HAP-1 (cell line): ENCODE results near the gene ALOX15B.

Experiments
- DNase-seq, 2 experiments: peaks; one replicate each; pipeline ENCODE4 v3.0.0-alpha.2; 2016 to 2020; ENCODE audit warnings: low spot score in 2 of 2
- H3K27me3 ChIP-seq: fragments of 250-450 bp; sonication (Bioruptor Pico); 2 replicates; pipeline ENCODE4 v1.5.1; 2020; ENCODE audit warnings: low read depth, mild to moderate bottlenecking, moderate library complexity
- H3K36me3 ChIP-seq: fragments of 250-450 bp; sonication (Bioruptor Pico); replicated peaks from 2 replicates; pipeline ENCODE4 v1.5.1; 2020; ENCODE audit warnings: mild to moderate bottlenecking
- H3K4me1 ChIP-seq: fragments of 250-450 bp; sonication (Bioruptor Pico); 2 replicates; pipeline ENCODE4 v1.5.1; 2020; ENCODE audit warnings: mild to moderate bottlenecking
- H3K4me3 ChIP-seq: fragments of 250-450 bp; sonication (Bioruptor Pico); 2 replicates; pipeline ENCODE4 v1.5.1; 2020; ENCODE audit warnings: mild to moderate bottlenecking, moderate library complexity
- H3K9me3 ChIP-seq: fragments of 250-450 bp; sonication (Bioruptor Pico); 2 replicates; pipeline ENCODE4 v1.5.1; 2020; ENCODE audit warnings: mild to moderate bottlenecking, moderate library complexity
- in situ Hi-C: fragments of 300-500 bp; cut with MboI; formaldehyde crosslinking; loops from 3 replicates; pipeline ENCODE4 v1.14.3; 2020; ENCODE audit warnings: low sequenced_read_pairs, inconsistent platforms, mixed read lengths

ALOX15B gene

GRCh38 chr17:8005357-8005756, 33.5 kb upstream of the ALOX15B start:
- Histone ChIP-seq H3K27me3 (no peaks in the 10 kb centered on the region), H3K9me3 (no peaks in the 10 kb centered on the region), H3K36me3 (no peaks in the 10 kb centered on the region), H3K4me3 (no peak overlapping the region), H3K4me1 (no peaks in the 10 kb centered on the region)
- in situ Hi-C loops, result no loop called here
- DNase-seq, result no peak

DNA sequence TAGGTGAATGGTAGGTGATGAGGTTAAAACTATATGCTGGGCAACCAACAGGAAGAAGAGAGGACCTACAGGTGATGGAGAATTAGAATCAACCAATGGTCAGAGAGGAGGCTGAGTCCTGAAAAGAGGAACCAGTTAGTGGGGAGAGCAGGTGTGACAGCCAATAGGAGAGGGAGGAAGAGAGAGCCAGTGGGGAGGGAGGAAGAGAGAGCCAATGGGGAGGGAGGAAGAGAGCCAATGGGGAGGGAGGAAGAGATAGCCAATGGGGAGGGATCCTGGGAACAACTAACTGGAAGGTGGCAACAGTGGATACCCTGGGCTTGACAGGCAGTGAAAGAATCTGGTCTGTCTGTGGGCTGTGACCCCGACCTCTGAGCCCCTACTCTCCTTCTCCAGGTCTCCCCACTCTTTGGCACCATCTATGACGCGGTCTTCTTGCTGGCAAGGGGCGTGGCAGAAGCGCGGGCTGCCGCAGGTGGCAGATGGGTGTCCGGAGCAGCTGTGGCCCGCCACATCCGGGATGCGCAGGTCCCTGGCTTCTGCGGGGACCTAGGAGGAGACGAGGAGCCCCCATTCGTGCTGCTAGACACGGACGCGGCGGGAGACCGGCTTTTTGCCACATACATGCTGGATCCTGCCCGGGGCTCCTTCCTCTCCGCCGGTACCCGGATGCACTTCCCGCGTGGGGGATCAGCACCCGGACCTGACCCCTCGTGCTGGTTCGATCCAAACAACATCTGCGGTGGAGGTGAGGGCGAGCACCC, 32.7 kb upstream of the ALOX15B start:
- no peaks in the 10 kb centered on the region for H3K36me3 ChIP-seq
- H3K4me1 ChIP-seq, result no peaks in the 10 kb centered on the region
- DNase-seq, result no peak
- H3K27me3 ChIP-seq, result no peaks in the 10 kb centered on the region
- H3K9me3 ChIP-seq, result no peaks in the 10 kb centered on the region
- in situ Hi-C loops, result no loop called here
- H3K4me3 ChIP-seq, result no peak overlapping the region

DNA sequence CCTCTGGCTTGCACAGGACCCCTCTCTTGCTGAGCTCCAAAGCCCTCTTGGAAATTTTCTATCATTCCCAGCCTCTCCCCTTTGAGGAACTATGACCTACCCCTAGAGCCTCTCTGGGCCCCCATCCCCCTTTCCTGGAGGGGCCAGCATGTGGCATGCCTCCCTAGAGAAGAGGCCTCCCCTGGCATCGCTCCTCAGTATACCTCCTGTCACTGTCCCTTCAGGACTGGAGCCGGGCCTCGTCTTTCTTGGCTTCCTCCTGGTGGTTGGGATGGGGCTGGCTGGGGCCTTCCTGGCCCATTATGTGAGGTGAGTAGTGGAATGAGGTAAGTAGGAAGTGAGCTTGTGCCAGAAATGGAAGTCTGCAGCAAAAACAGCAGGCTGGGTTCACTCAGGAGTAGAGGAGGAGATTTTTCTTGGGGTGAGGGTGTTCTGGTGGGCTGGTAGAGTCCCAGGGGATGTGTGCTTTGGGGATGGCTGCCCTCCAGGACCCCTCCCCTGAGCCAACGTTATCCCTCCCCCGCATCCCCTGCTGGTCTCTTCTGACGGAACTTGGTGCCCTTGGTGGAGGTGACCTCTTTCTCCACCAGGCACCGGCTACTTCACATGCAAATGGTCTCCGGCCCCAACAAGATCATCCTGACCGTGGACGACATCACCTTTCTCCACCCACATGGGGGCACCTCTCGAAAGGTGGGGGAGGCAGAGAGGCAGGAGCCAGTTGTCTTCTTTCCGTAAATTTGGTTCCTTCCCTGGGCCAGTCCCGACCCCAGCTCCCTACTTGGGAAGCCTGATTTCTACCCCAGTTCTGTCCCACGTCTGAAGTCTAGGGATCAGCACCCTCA, 31.8 kb upstream of the ALOX15B start:
- H3K27me3 ChIP-seq, result no peaks in the 10 kb centered on the region
- H3K4me3 ChIP-seq, result no peak overlapping the region
- DNase-seq, result no peak
- H3K4me1 ChIP-seq, result no peaks in the 10 kb centered on the region
- no peaks in the 10 kb centered on the region for H3K36me3 ChIP-seq
- no peaks in the 10 kb centered on the region for H3K9me3 ChIP-seq
- in situ Hi-C loops, result no loop called here

DNA sequence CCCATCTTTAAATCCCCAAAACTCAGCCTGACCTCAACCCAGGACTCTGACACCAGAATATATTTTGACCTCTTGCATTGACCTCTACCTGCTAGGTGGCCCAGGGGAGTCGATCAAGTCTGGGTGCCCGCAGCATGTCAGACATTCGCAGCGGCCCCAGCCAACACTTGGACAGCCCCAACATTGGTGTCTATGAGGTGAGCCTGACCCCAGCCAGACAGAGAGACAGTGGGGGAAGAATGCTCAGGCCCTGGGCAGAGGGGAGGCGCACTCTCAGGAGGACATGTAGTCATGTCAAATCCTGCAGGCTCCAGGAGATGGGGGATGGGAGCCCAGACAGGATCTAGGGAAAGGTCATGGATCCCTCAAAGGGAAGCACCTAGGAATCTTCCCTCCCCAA, 31.0 kb upstream of the ALOX15B start:
- Histone ChIP-seq H3K36me3 (no peaks in the 10 kb centered on the region), H3K9me3 (no peaks in the 10 kb centered on the region), H3K27me3 (no peaks in the 10 kb centered on the region), H3K4me3 (no peak overlapping the region), H3K4me1 (no peaks in the 10 kb centered on the region)
- in situ Hi-C loops, result no loop called here
- DNase-seq, result no peak

DNA sequence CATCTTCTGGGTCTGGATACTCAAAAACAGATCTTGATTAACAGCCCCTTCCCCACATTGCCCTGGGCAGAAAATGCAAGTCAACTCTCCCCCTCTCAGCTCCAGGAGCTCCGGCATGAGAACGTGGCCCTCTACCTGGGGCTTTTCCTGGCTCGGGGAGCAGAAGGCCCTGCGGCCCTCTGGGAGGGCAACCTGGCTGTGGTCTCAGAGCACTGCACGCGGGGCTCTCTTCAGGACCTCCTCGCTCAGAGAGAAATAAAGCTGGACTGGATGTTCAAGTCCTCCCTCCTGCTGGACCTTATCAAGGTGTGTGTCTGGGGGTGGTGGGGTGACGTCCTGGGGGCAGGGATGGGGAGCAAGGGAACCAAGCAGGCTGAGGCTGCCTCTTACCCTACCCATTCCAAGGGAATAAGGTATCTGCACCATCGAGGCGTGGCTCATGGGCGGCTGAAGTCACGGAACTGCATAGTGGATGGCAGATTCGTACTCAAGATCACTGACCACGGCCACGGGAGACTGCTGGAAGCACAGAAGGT, 26.7 kb upstream of the ALOX15B start:
- Histone ChIP-seq H3K9me3 (no peaks in the 10 kb centered on the region), H3K36me3 (no peaks in the 10 kb centered on the region), H3K4me3 (no peak overlapping the region), H3K4me1 (peaks cover 9% of the 10 kb centered on the region), H3K27me3 (no peaks in the 10 kb centered on the region)
- in situ Hi-C loops, result no loop called here
- DNase-seq, result no peak

DNA sequence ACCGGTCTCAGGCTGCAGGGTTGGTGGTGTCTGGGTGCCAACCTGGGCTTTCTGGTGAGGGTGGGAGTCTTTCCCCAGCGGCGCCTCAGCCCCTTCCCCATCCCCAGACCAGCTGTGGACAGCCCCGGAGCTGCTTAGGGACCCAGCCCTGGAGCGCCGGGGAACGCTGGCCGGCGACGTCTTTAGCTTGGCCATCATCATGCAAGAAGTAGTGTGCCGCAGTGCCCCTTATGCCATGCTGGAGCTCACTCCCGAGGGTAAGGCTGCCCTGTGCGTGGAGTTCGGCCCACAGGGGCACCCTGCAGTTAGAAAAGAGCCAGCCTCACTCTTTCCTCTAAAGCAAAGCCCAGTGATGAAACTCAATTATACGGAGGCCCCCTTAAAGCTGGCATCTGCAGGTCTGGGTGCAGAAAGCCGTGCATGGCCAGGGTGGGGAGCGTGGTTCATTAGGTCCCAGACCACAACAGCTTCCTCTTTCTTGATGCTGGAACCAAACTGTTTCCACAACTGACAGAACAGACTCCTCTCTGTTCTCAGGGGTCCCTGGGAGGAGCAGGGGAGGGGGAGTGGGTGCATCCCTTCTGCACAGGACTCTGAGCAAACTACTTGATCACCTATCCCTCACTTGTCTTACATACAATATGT, 25.7 kb upstream of the ALOX15B start:
- in situ Hi-C loops, result no loop called here
- Histone ChIP-seq H3K9me3 (no peaks in the 10 kb centered on the region), H3K36me3 (no peaks in the 10 kb centered on the region), H3K4me1 (peaks cover 9% of the 10 kb centered on the region), H3K27me3 (no peaks in the 10 kb centered on the region), H3K4me3 (no peak overlapping the region)
- no peak for DNase-seq

- H3K27me3 ChIP-seq, result no peaks in the 10 kb centered on the region
- H3K9me3 ChIP-seq, result no peaks in the 10 kb centered on the region
- no peak overlapping the region for H3K4me3 ChIP-seq
- in situ Hi-C loops, result no loop called here
- H3K36me3 ChIP-seq, result no peaks in the 10 kb centered on the region
- peaks cover 9% of the 10 kb centered on the region for H3K4me1 ChIP-seq
- DNase-seq, result no peak
These were observed 24.9 kb upstream of the ALOX15B start for GRCh38 chr17:8013731-8014557.

DNA sequence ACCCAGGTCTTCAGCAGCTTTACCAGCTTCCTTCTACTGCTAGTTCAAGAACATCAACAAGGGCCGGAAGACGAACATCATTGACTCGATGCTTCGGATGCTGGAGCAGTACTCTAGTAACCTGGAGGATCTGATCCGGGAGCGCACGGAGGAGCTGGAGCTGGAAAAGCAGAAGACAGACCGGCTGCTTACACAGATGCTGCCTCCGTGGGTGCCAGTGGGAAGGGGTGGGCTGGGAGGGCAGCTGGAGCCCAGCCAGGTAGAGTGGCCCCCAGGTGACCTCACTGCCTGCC, 24.4 kb upstream of the ALOX15B start:
- H3K27me3 ChIP-seq, result no peaks in the 10 kb centered on the region
- peaks cover 9% of the 10 kb centered on the region for H3K4me1 ChIP-seq
- H3K36me3 ChIP-seq, result no peaks in the 10 kb centered on the region
- in situ Hi-C loops, result no loop called here
- H3K9me3 ChIP-seq, result no peaks in the 10 kb centered on the region
- DNase-seq, result no peak
- no peak overlapping the region for H3K4me3 ChIP-seq

- in situ Hi-C loops, result no loop called here
- Histone ChIP-seq H3K9me3 (no peaks in the 10 kb centered on the region), H3K27me3 (no peaks in the 10 kb centered on the region), H3K4me3 (no peak overlapping the region; the same call in 1 of the 2 replicates), H3K36me3 (no peaks in the 10 kb centered on the region), H3K4me1 (peaks cover 9% of the 10 kb centered on the region)
- no peak for DNase-seq
These were observed 23.5 kb upstream of the ALOX15B start for GRCh38 chr17:8015236-8015956.

DNA sequence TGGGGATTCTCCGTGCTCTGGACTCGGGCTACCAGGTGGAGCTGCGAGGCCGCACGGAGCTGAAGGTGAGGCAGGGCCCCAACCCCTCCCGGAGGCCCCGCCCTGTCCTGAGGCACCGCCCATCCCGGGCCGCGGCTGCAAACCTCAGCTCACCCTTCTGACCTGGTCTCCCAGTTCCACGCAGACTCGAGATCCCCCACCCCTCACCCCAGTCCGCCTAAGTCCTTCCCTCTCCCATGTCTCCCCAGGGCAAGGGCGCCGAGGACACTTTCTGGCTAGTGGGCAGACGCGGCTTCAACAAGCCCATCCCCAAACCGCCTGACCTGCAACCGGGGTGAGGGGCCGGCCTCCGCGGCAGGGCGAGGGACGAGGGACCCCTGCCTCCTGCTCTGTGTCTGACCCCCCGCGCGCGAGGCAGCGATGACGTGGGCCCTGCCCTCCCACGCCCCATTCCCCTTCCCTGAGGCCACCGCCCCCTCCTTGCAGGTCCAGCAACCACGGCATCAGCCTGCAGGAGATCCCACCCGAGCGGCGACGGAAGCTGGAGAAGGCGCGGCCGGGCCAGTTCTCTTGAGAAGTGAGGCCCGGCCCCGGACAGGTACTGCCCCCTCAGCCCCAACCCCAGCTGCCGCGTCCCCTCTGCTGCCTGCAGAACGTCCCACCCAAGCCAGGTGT, 22.8 kb upstream of the ALOX15B start:
- in situ Hi-C loops, result no loop called here

GRCh38 chr17:8016632-8017424, 22.0 kb upstream of the ALOX15B start:
- Histone ChIP-seq H3K4me1 (peaks cover 9% of the 10 kb centered on the region), H3K4me3 (peak overlapping the region; percentile 25), H3K9me3 (no peaks in the 10 kb centered on the region), H3K27me3 (no peaks in the 10 kb centered on the region), H3K36me3 (no peaks in the 10 kb centered on the region)
- DNase-seq, result peak; percentile 41 to 82
- in situ Hi-C loops, result no loop called here

More for the DNA sequence above, 22.8 kb upstream of the ALOX15B start:
- H3K27me3 ChIP-seq, result no peaks in the 10 kb centered on the region
- peak overlapping the region; percentile 25 for H3K4me3 ChIP-seq
- H3K4me1 ChIP-seq, result peaks cover 9% of the 10 kb centered on the region
- no peaks in the 10 kb centered on the region for H3K9me3 ChIP-seq
- no peaks in the 10 kb centered on the region for H3K36me3 ChIP-seq
- DNase-seq, result peak in 1 of 2 experiments; percentile 65

DNA sequence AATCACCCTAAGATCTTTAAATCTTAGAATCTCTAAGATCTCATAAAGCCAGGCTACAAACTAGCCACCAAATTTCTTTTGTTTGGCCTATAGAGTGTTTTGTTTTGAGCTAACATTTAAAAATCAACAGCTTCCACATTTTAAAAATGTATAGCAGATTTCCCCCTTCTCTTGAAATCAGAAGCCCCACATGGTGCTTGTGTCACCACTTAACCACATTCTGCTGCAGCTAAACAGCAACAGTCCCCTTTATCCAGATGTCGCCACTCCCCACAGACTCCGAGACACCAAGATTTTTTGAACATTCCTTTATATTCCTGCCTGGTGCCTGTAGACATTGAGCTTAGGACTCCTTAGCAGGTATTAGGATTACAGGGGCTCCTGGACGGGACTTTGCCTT, 20.4 kb upstream of the ALOX15B start:
- H3K4me3 ChIP-seq, result no peak overlapping the region
- no peaks in the 10 kb centered on the region for H3K27me3 ChIP-seq
- in situ Hi-C loops, result no loop called here
- H3K4me1 ChIP-seq, result peaks cover 9% of the 10 kb centered on the region
- H3K36me3 ChIP-seq, result no peaks in the 10 kb centered on the region
- no peaks in the 10 kb centered on the region for H3K9me3 ChIP-seq
- DNase-seq, result no peak
